Measurements from ENCODE around the gene FGD6.

- TF ChIP-seq POLR2A (IDR thresholded peaks at IDR 0.05; ENCODE audit: low read depth, low read length) (no peak), POLR2AphosphoS5 (IDR thresholded peaks at IDR 0.05; ENCODE audit: low read depth, low read length) (no peak), TAF1 (IDR thresholded peaks at IDR 0.05; ENCODE audit: low read depth, low read length) (no peak), PAX5 (IDR thresholded peaks at IDR 0.05; ENCODE audit: insufficient read depth, low read length, severe bottlenecking) (no peak)
Observed at GRCh38 chr12:95141310-95141709, 76.0 kb downstream of the FGD6 start.

Data from GM12891 (cell line).